ENCODE measurements around the gene MRPS18B. TPM values are rescaled to one million over a fixed set of nuclear protein-coding genes. Genes with fewer than 3 reads are reported as not detected.

Gene MRPS18B
- polyA plus RNA-seq, 1 of the 3 experiments (the other 2 are of a cell fraction) = 45.2 TPM

DNA sequence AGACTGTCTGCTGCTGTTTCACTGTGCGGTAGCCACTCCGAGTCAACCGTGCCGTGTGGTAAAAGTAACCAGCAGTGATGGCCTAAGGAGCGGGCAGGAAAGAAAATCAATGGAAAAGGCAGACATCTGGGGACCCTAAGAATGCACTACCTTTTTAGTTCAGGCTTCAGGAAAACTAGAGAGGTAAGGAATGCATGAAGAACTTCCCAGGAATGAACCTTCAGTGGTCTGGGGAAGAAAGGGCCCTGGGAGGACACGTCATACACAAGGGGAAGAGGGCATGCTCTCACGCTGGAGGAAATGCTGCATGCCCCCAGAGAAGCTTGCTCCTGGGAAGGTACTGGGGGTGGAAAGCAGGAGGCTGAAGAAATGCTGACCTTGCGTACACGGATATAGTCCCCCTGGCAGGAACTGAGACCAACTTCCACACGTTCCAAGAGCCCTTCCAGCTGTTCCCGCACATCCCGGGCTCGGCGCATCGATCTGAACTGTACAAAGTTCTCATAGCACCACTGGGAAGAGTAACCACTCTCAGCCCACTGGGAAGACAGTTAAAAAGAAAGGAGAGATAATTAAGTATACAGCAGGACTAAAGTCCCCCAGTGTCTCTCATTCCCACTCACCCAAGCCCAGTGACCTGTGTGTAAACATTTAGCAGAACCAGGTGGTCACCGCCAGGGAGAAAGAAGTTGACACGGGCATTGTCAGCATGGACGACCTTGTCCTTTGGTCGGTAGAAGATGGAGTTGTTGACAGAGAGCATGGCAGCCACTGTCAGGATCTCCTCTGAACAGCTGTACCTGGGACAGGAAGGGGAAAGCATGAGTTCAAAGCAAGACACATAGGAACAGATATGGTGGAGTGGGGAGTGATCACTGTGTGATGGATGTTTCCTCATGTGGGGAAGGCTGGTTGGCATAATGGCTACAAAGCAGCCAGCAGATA is 37.4 kb downstream of the MRPS18B start:
- Histone ChIP-seq H4K20me1 (ENCODE audit: insufficient read depth) (no peaks in the 10 kb centered on the region), H2AFZ (ENCODE audit: low read depth) (no peak overlapping the region), H3F3A (replicated peaks; ENCODE audit: insufficient read depth) (peaks cover 4% of the 10 kb centered on the region), H3K9me3 (no peaks in the 10 kb centered on the region), H3K27me3 (ENCODE audit: insufficient read depth) (no peaks in the 10 kb centered on the region), H3K36me3 (replicated peaks in 1 of 2; ENCODE audit: control insufficient read depth in 1 of 2, insufficient read depth in 2 of 2, low read length in 1 of 2) (peaks cover 34 to 56% of the 10 kb centered on the region in 2 experiments), H3K9me2 (no peaks in the 10 kb centered on the region), H3K27ac (ENCODE audit: low read depth in 2 of 2, low read length in 1 of 2) (no peak overlapping the region), H3K4me1 (ENCODE audit: control insufficient read depth in 1 of 2, insufficient read depth in 2 of 2, low read depth in 1 of 2, low read length in 1 of 2) (no peaks in the 10 kb centered on the region), H3K9ac (no peak overlapping the region), H3K79me2 (ENCODE audit: insufficient read depth) (no peaks in the 10 kb centered on the region; the same call in 1 of the 2 replicates), H3K4me3 (ENCODE audit: low read depth in 2 of 2, low read length in 1 of 2) (no peak overlapping the region), H3K4me2 (no peak overlapping the region)
- no peak for TF ChIP-seq TAF1 (IDR thresholded peaks at IDR 0.05; ENCODE audit: borderline replicate concordance, low read depth, low read length)
- no peak for TF ChIP-seq USF1 (IDR thresholded peaks at IDR 0.05; ENCODE audit: borderline replicate concordance, low read depth)
- TF ChIP-seq, protein P1, sequence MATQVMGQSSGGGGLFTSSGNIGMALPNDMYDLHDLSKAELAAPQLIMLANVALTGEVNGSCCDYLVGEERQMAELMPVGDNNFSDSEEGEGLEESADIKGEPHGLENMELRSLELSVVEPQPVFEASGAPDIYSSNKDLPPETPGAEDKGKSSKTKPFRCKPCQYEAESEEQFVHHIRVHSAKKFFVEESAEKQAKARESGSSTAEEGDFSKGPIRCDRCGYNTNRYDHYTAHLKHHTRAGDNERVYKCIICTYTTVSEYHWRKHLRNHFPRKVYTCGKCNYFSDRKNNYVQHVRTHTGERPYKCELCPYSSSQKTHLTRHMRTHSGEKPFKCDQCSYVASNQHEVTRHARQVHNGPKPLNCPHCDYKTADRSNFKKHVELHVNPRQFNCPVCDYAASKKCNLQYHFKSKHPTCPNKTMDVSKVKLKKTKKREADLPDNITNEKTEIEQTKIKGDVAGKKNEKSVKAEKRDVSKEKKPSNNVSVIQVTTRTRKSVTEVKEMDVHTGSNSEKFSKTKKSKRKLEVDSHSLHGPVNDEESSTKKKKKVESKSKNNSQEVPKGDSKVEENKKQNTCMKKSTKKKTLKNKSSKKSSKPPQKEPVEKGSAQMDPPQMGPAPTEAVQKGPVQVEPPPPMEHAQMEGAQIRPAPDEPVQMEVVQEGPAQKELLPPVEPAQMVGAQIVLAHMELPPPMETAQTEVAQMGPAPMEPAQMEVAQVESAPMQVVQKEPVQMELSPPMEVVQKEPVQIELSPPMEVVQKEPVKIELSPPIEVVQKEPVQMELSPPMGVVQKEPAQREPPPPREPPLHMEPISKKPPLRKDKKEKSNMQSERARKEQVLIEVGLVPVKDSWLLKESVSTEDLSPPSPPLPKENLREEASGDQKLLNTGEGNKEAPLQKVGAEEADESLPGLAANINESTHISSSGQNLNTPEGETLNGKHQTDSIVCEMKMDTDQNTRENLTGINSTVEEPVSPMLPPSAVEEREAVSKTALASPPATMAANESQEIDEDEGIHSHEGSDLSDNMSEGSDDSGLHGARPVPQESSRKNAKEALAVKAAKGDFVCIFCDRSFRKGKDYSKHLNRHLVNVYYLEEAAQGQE (IDR thresholded peaks at IDR 0.05; ENCODE audit: low read depth, low read length) = no peak
- no peak for TF ChIP-seq CTCF (IDR thresholded peaks at IDR 0.05)
- TF ChIP-seq YY1 (IDR thresholded peaks at IDR 0.05; ENCODE audit: low read depth) = no peak
- no peak for TF ChIP-seq NRF1 (IDR thresholded peaks at IDR 0.05; ENCODE audit: low read depth, low read length)
- TF ChIP-seq TCF12 (IDR thresholded peaks at IDR 0.05) = no peak
- no peak for TF ChIP-seq EP300 (IDR thresholded peaks at IDR 0.05; ENCODE audit: borderline replicate concordance in 1 of 2, low read depth in 1 of 2, low read length in 1 of 2)
- no peak for TF ChIP-seq POLR2AphosphoS5 (IDR thresholded peaks at IDR 0.05; ENCODE audit: low read depth, low read length)
- no peak for TF ChIP-seq GABPA (IDR thresholded peaks at IDR 0.05; ENCODE audit: low read depth)
- TF ChIP-seq RAD21 (IDR thresholded peaks at IDR 0.05; ENCODE audit: low read length) = no peak
- no peak for TF ChIP-seq MXI1 (IDR thresholded peaks at IDR 0.05; ENCODE audit: low read depth, low read length)
- no peak for TF ChIP-seq NFIC (IDR thresholded peaks at IDR 0.05; ENCODE audit: borderline replicate concordance)
- TF ChIP-seq SMC3 (IDR thresholded peaks at IDR 0.05; ENCODE audit: low read depth, low read length) = no peak
- TF ChIP-seq JUND (IDR thresholded peaks at IDR 0.05) = no peak
- TF ChIP-seq, protein P2, sequence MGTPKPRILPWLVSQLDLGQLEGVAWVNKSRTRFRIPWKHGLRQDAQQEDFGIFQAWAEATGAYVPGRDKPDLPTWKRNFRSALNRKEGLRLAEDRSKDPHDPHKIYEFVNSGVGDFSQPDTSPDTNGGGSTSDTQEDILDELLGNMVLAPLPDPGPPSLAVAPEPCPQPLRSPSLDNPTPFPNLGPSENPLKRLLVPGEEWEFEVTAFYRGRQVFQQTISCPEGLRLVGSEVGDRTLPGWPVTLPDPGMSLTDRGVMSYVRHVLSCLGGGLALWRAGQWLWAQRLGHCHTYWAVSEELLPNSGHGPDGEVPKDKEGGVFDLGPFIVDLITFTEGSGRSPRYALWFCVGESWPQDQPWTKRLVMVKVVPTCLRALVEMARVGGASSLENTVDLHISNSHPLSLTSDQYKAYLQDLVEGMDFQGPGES (IDR thresholded peaks at IDR 0.05; ENCODE audit: low read depth, low read length) = no peak
- TF ChIP-seq FOSL2 (IDR thresholded peaks at IDR 0.05; ENCODE audit: borderline replicate concordance, low read depth) = no peak
- TF ChIP-seq FOXJ3 (CRISPR knock-in tag; IDR thresholded peaks at IDR 0.05) = no peak
- no peak for TF ChIP-seq RFX5 (IDR thresholded peaks at IDR 0.05; ENCODE audit: low read length)
- no peak for TF ChIP-seq TEAD4 (IDR thresholded peaks at IDR 0.05; ENCODE audit: borderline replicate concordance, insufficient read depth)
- DNase-seq = no peak
- 94% methylated on average over 19 of the region's 19 CpGs for WGBS (ENCODE audit: low lambda C conversion rate)
- ChIA-PET POLR2A (no interaction called here), CTCF (interaction anchor here (1.2 to 2.0 kb wide), 2 partner anchors 24 to 68 kb away, joined by 3 to 7 read pairs; no protein-coding TSS in a partner anchor)

All from SK-N-SH (cell line).